Measurements from ENCODE around the gene PSAP. TPM values are rescaled to one million over a fixed set of nuclear protein-coding genes. Genes with fewer than 3 reads are reported as not detected.

Gene PSAP
- total RNA-seq, 1 experiment from 2014 or later = 429 TPM

GRCh38 chr10:71767420-71768035 lies 83.5 kb downstream of the PSAP start:
- Histone ChIP-seq H3K27me3 (replicated peaks; ENCODE audit: insufficient read depth, low read depth, low read length, poor library complexity) (no peaks in the 10 kb centered on the region), H3K4me3 (ENCODE audit: low read depth, low read length, poor library complexity, severe bottlenecking) (no peak overlapping the region), H3K9me3 (ENCODE audit: low read depth, low read length, poor library complexity, severe bottlenecking) (no peaks in the 10 kb centered on the region), H3K27ac (ENCODE audit: low read depth, low read length, poor library complexity, severe bottlenecking) (no peak overlapping the region), H3K4me1 (ENCODE audit: insufficient read depth, low read length, poor library complexity, severe bottlenecking) (no peaks in the 10 kb centered on the region), H3K36me3 (ENCODE audit: insufficient read depth, low read length, poor library complexity, severe bottlenecking) (no peaks in the 10 kb centered on the region)
- POLR2A ChIA-PET (ENCODE audit: low non-redundant PET) = no interaction called here
- no TSS peak for BruUV-seq (replicated peaks)
- TF ChIP-seq, protein P1, sequence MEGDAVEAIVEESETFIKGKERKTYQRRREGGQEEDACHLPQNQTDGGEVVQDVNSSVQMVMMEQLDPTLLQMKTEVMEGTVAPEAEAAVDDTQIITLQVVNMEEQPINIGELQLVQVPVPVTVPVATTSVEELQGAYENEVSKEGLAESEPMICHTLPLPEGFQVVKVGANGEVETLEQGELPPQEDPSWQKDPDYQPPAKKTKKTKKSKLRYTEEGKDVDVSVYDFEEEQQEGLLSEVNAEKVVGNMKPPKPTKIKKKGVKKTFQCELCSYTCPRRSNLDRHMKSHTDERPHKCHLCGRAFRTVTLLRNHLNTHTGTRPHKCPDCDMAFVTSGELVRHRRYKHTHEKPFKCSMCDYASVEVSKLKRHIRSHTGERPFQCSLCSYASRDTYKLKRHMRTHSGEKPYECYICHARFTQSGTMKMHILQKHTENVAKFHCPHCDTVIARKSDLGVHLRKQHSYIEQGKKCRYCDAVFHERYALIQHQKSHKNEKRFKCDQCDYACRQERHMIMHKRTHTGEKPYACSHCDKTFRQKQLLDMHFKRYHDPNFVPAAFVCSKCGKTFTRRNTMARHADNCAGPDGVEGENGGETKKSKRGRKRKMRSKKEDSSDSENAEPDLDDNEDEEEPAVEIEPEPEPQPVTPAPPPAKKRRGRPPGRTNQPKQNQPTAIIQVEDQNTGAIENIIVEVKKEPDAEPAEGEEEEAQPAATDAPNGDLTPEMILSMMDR (conservative IDR thresholded peaks at IDR 0.05; ENCODE audit: low read depth, low read length) = no peak
- CTCF ChIA-PET = interaction anchor here (0.5 kb wide), 1 partner anchor 44 kb away, joined by 3 read pairs; no protein-coding TSS in a partner anchor
- DNase-seq (ENCODE audit: low spot score) = no peak
- intact Hi-C loops (cut with micrococcal nuclease; ENCODE audit: unreplicated experiment) = no loop called here

GRCh38 chr10:71766717-71767419 lies 84.2 kb downstream of the PSAP start:
- H3K27me3 ChIP-seq (replicated peaks; ENCODE audit: insufficient read depth, low read depth, low read length, poor library complexity) = no peaks in the 10 kb centered on the region
- no peak for DNase-seq (ENCODE audit: low spot score)
- TF ChIP-seq, protein P1 (conservative IDR thresholded peaks at IDR 0.05; ENCODE audit: low read depth, low read length) = no peak
- no peak for TF ChIP-seq EZH2 (IDR thresholded peaks at IDR 0.05; ENCODE audit: borderline replicate concordance, low read depth, low read length, poor library complexity, severe bottlenecking)
- POLR2A ChIA-PET (ENCODE audit: low non-redundant PET) = no interaction called here
- no peak overlapping the region for H3K4me3 ChIP-seq (ENCODE audit: low read depth, low read length, poor library complexity, severe bottlenecking)
- no TSS peak for BruUV-seq (replicated peaks)
- H3K36me3 ChIP-seq (ENCODE audit: insufficient read depth, low read length, poor library complexity, severe bottlenecking) = no peaks in the 10 kb centered on the region
- no peaks in the 10 kb centered on the region for H3K4me1 ChIP-seq (ENCODE audit: insufficient read depth, low read length, poor library complexity, severe bottlenecking)
- CTCF ChIA-PET = no interaction called here
- H3K9me3 ChIP-seq (ENCODE audit: low read depth, low read length, poor library complexity, severe bottlenecking) = no peaks in the 10 kb centered on the region
- intact Hi-C loops (cut with micrococcal nuclease; ENCODE audit: unreplicated experiment) = no loop called here
- H3K27ac ChIP-seq (ENCODE audit: low read depth, low read length, poor library complexity, severe bottlenecking) = no peak overlapping the region

Small RNA genes lying within 50 kb of the gene (microRNA-seq; reads per million reads assigned to microRNA genes)
- 1.1 reads per million for gene MIR7152

Other genes starting within 250 kb of the PSAP start
- not detected in 2 replicates for gene C10orf105, start 131.5 kb downstream of the PSAP start, total RNA-seq (2021)
- not detected in 2 replicates for gene VSIR, start 77.7 kb downstream of the PSAP start, total RNA-seq (2021)
- gene CHST3, start 113.1 kb upstream of the PSAP start, total RNA-seq (2021) = 8.7 and 10.0 TPM in 2 replicates
- gene SPOCK2, start 237.3 kb upstream of the PSAP start, total RNA-seq (2021) = 0.11 and 0.32 TPM in 2 replicates